Cerebellar nuclear complex (tissue), 1 donor: Measurements from ENCODE around the gene CCDC92B.
"Not testable (repeated sequence)": the region's sequence is repeated elsewhere in the genome, so short reads cannot be mapped to it uniquely, and the experiment has no call there.

Source experiments
- DNase-seq, 2 experiments: peaks; one replicate each; lab custom pipeline; 2025; lab: John Stamatoyannopoulos, UW

Gene CCDC92B

GRCh38 chr17:2689411-2690164 lies 59.9 kb downstream of the CCDC92B start:
- DNase-seq = no peak

- DNase-seq = no peak
These were observed 60.8 kb downstream of the CCDC92B start for GRCh38 chr17:2688351-2689342.

DNA sequence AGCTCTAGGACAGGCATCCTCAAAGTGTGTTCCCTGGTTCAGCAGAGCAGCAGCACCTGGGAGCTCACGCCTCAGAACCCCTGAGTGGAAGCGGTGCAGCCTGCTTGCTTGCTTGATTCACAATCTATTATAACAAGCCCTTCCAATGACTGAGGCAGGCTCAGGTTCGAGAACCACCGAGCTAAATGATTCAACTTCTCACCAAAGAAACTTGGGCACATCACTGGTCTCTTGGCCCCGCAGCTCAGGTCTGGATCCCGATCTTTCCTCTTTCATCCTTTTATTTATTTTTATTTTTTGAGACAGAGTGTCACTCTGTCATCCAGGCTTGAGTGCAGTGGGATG lies 62.4 kb downstream of the CCDC92B start:
- DNase-seq = no peak

GRCh38 chr17:2685696-2686095 lies 63.8 kb downstream of the CCDC92B start:
- DNase-seq = no peak

GRCh38 chr17:2684549-2684948 lies 64.9 kb downstream of the CCDC92B start:
- DNase-seq = no peak

- no peak for DNase-seq
These were observed 65.5 kb downstream of the CCDC92B start for GRCh38 chr17:2683912-2684311.

DNA sequence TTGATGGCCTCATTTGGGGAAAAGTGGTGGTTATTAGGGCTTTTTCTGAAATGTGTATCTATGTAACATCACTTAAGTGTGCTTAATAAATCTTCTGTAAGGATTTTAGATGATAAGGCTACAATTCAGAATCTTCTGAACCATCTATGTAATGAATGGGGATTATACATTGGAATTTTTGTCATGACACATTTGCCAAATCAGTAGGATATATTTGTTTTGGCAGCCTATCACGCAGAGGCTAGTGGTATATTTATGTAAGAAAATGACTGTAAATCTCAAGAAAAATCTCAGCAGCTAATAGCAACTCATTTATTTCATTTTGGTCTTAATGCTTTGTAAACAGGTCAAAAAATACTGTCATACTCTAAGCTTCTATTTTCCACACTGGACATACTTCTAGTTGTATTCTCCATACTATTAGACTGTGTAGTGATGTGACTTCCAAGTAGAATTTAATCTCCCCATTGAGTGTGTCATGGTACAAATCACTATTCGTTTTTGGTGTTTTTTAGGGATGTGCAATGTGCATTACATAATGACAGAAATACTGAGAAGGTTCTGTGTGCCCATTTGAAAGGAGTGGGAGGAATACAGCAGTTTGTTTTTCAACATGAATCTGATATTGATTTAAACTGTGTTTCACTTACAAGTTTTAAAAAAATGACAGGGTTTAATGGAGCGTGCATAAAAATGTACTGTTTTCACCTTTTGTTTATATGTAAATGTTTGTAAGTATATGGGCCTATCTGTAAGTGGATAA lies 67.1 kb downstream of the CCDC92B start:
- DNase-seq = no peak

- no peak for DNase-seq
These were observed 67.8 kb downstream of the CCDC92B start for GRCh38 chr17:2681650-2682049.

DNA sequence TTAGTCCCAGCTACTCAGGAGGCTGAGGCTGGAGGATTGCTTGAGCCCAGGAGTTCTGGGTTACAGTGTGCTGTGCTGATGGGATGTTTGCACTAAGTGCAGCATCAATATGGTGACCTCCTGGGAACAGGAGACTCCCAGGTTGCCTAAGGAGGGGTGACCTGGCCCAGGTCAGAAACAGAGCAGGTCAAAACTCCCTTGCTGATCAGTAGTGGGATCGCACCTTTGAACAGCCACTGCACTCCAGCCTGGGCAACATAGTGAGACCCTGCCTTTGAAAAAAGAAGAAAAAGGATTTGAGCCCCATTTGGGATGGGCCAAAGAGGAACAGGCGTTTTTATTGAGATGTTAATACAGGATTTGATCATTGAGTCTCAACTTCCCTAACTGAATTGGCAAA lies 68.5 kb downstream of the CCDC92B start:
- no peak for DNase-seq

DNA sequence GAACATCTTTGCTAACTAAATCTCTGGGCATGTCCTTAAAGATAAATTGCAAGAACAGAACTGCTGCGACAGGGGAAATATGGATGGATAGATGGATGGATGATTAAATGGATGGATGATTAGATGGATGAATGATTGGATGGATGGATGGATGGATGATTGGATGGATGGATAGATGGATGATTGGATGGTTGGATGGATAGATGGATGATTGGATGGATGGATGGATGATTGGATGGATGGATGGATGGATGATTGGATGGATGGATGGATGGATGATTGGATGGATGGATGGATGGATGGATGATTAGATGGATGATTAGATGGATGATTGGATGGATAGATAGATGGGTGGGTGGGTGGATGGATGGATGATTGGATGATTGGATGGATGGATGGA lies 70.2 kb downstream of the CCDC92B start:
- DNase-seq = not testable (repeated sequence)
